Activated naive CD4-positive, alpha-beta T cell treated with anti-CD3 and anti-CD28 coated beads for 36 hours (primary cell): ENCODE measurements around the gene ZNF562. TPM values are rescaled to one million over a fixed set of nuclear protein-coding genes. Genes with fewer than 3 reads are reported as not detected.
"Not testable (repeated sequence)": the region's sequence is repeated elsewhere in the genome, so short reads cannot be mapped to it uniquely, and the experiment has no call there.

ENCODE experiments used
- CTCF ChIA-PET: fragments of 350-600 bp; sonication (Branson Sonifier 250); formaldehyde crosslinking; loops from one replicate; lab custom pipeline; 2021; ENCODE audit warnings: antibody characterized with exemption; lab: Charles Lee
- DNase-seq: peaks from one replicate; pipeline ENCODE4 v3.0.0-alpha.2; 2020
- H3K27ac Mint-ChIP-seq: one replicate; pipeline ENCODE4 v1.8.0; 2021; ENCODE audit warnings: mild to moderate bottlenecking, mixed read lengths
- H3K27me3 Mint-ChIP-seq: one replicate; pipeline ENCODE4 v1.8.0; 2021; ENCODE audit warnings: low read depth, mixed read lengths
- H3K36me3 Mint-ChIP-seq: one replicate; pipeline ENCODE4 v1.8.0; 2021; ENCODE audit warnings: low read depth, mixed read lengths
- H3K4me1 Mint-ChIP-seq: one replicate; pipeline ENCODE4 v1.8.0; 2021; ENCODE audit warnings: low read depth, mixed read lengths
- H3K4me3 Mint-ChIP-seq: one replicate; pipeline ENCODE4 v1.8.0; 2021; ENCODE audit warnings: mild to moderate bottlenecking, moderate library complexity, mixed read lengths
- H3K9me3 Mint-ChIP-seq: one replicate; pipeline ENCODE4 v1.8.0; 2021; ENCODE audit warnings: mixed read lengths
- intact Hi-C: fragments of 100-400 bp; cut with micrococcal nuclease; formaldehyde crosslinking; loops from one replicate; pipeline ENCODE4 v1.15.1; 2023
- total RNA-seq, 2 experiments: library from RNA; stranded (reverse); gene quantifications; one replicate each; pipeline ENCODE4 v1.2.3, GENCODE V29; 2021

ZNF562 gene
- total RNA-seq, 2 experiments from 2014 or later = 20.1 to 21.9 TPM

DNA sequence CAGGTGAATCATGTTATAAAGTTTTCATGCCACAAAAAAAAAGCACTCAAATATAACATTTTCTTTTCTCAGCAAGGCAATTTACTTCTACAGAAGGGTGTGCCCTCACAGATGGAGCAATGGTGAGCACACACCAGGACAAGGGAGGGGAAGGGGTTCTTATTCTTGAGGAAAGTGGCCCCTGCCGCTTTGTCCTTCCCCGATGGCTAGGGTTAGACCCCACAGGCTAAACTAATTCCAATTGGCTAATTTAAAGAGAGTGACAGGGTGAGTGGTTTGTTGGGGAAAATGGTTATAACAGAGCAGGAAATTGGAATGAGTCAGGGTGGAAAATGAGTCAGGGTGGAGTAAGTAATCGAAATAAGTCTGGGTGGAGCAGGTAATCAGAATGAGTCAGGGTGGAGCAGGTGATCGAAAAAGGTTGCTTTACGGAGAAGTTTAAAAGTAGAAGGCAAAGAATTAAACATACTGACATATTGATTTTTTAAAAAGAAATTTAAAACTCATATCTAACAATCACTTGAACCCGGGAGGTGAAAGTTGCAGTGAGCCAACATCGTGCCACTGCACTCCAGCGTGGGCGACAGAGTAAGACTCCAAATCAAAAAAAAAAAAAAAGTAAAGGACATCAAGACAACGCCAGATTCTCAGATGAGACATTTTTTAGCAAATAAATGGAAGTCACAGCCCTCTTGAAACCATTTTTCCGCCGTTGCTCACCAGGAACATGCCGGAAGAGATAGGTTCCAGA lies 813 bp downstream of the ZNF562 start:
- Mint-ChIP-seq H3K36me3 (peaks cover 52% of the 10 kb centered on the region), H3K4me3 (peak overlapping the region; percentile 90), H3K4me1 (peaks cover 27% of the 10 kb centered on the region), H3K9me3 (peaks cover 37% of the 10 kb centered on the region), H3K27ac (peak overlapping the region; percentile 98), H3K27me3 (no peaks in the 10 kb centered on the region)
- intact Hi-C loops = loop anchor here (1.0 to 10.0 kb wide), 6 partner anchors 53 to 532 kb away; partner anchors contain the start of genes ZNF121, ZNF266, ZNF317 and ZNF561
- CTCF ChIA-PET = no interaction called here
- DNase-seq = peak; percentile 58

- intact Hi-C loops = loop anchor here (5.0 to 10.0 kb wide), 3 partner anchors 91 to 531 kb away; partner anchors contain the start of genes ZNF121, ZNF266 and ZNF317
- Mint-ChIP-seq H3K27ac (peak overlapping the region; percentile 14), H3K27me3 (no peaks in the 10 kb centered on the region), H3K9me3 (peaks cover 49% of the 10 kb centered on the region), H3K36me3 (peaks cover 64% of the 10 kb centered on the region), H3K4me1 (peaks cover 34% of the 10 kb centered on the region), H3K4me3 (no peak overlapping the region)
- no peak for DNase-seq
- CTCF ChIA-PET = no interaction called here
These were observed 2.0 kb downstream of the ZNF562 start for GRCh38 chr19:9672893-9673292.

- Mint-ChIP-seq H3K4me3 (no peak overlapping the region), H3K27me3 (no peaks in the 10 kb centered on the region), H3K4me1 (peaks cover 40% of the 10 kb centered on the region), H3K36me3 (peaks cover 76% of the 10 kb centered on the region), H3K27ac (no peak overlapping the region), H3K9me3 (peaks cover 59% of the 10 kb centered on the region)
- intact Hi-C loops = loop anchor here (5.0 to 10.0 kb wide), 3 partner anchors 89 to 529 kb away; partner anchors contain the start of genes ZNF121, ZNF266 and ZNF317
- CTCF ChIA-PET = no interaction called here
- DNase-seq = no peak
These were observed 3.2 kb downstream of the ZNF562 start for GRCh38 chr19:9671655-9672054.

DNA sequence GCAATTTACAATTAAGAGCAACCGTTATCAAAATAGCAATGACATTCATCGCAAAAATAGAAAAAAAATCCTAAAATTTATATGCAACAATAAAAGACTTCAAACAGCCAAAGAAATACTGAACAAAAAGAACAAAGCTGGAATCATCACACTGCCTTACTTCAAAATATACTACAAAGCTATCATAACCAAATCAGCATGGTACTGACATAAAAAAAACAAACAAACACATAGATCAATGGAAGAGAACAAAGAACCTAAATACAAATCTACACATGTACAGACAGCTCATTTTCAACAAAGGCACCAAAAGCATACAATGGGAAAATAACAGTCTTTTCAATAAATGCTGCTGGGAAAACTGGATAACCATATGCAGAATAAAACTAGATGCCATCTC lies 6.4 kb downstream of the ZNF562 start:
- no peaks in the 10 kb centered on the region for H3K27me3 Mint-ChIP-seq
- H3K4me1 Mint-ChIP-seq = peaks cover 27% of the 10 kb centered on the region
- peaks cover 91% of the 10 kb centered on the region for H3K36me3 Mint-ChIP-seq
- H3K27ac Mint-ChIP-seq = no peak overlapping the region
- intact Hi-C loops = no loop called here
- CTCF ChIA-PET = no interaction called here
- H3K9me3 Mint-ChIP-seq = peaks cover 60% of the 10 kb centered on the region
- no peak for DNase-seq
- no peak overlapping the region for H3K4me3 Mint-ChIP-seq

- H3K4me1 Mint-ChIP-seq = peaks cover 25% of the 10 kb centered on the region
- CTCF ChIA-PET = interaction anchor here (0.7 kb wide), 1 partner anchor 35 kb away, joined by 4 read pairs; no protein-coding TSS in a partner anchor
- peaks cover 87% of the 10 kb centered on the region for H3K36me3 Mint-ChIP-seq
- DNase-seq = no peak
- H3K4me3 Mint-ChIP-seq = no peak overlapping the region
- H3K27ac Mint-ChIP-seq = no peak overlapping the region
- H3K9me3 Mint-ChIP-seq = peaks cover 59% of the 10 kb centered on the region
- no peaks in the 10 kb centered on the region for H3K27me3 Mint-ChIP-seq
- intact Hi-C loops = no loop called here
These were observed 7.0 kb downstream of the ZNF562 start for GRCh38 chr19:9667898-9668297.

GRCh38 chr19:9658769-9659168 lies 16.1 kb downstream of the ZNF562 start:
- no peak for DNase-seq
- Mint-ChIP-seq H3K4me3 (no peak overlapping the region), H3K36me3 (peaks cover 68% of the 10 kb centered on the region), H3K4me1 (peaks cover 1% of the 10 kb centered on the region), H3K27ac (no peak overlapping the region), H3K9me3 (peaks cover 9% of the 10 kb centered on the region), H3K27me3 (no peaks in the 10 kb centered on the region)
- intact Hi-C loops = no loop called here
- CTCF ChIA-PET = no interaction called here

- H3K4me3 Mint-ChIP-seq, DNase-seq, H3K4me1 Mint-ChIP-seq, intact Hi-C loops, CTCF ChIA-PET, H3K27me3 Mint-ChIP-seq, H3K27ac Mint-ChIP-seq: not testable (repeated sequence)
- Mint-ChIP-seq H3K9me3 (peaks cover 36% of the 10 kb centered on the region), H3K36me3 (peaks cover 92% of the 10 kb centered on the region)
These were observed 21.8 kb downstream of the ZNF562 start for GRCh38 chr19:9653066-9653555.

DNA sequence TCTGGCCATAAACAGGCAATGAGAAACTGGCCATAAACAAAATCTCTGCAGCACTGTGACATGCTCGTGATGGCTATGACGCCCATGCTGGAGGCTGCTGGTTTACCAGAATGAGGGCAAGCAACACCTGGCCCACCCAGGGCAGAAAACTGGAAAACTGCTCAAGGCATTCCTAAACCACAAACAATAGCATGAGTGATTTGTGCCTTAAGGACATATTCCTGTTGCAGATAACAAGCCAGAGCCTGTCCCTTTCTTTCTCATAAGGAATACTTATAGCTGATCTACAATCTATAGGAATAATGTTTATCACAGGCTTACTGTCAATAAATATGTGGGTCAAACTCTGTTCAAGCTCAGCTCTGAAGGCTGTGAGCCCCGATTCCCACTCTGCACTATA lies 23.4 kb downstream of the ZNF562 start:
- H3K27ac Mint-ChIP-seq, H3K4me3 Mint-ChIP-seq, H3K27me3 Mint-ChIP-seq, intact Hi-C loops, CTCF ChIA-PET, H3K4me1 Mint-ChIP-seq, DNase-seq: not testable (repeated sequence)
- H3K36me3 Mint-ChIP-seq = peaks cover 81% of the 10 kb centered on the region
- H3K9me3 Mint-ChIP-seq = peaks cover 34% of the 10 kb centered on the region

GRCh38 chr19:9650345-9650744 lies 24.6 kb downstream of the ZNF562 start:
- H3K9me3 Mint-ChIP-seq = peaks cover 33% of the 10 kb centered on the region
- no peak for DNase-seq
- no peak overlapping the region for H3K27ac Mint-ChIP-seq
- no peaks in the 10 kb centered on the region for H3K27me3 Mint-ChIP-seq
- CTCF ChIA-PET = no interaction called here
- H3K4me1 Mint-ChIP-seq = no peaks in the 10 kb centered on the region
- H3K4me3 Mint-ChIP-seq = no peak overlapping the region
- intact Hi-C loops = no loop called here
- peaks cover 75% of the 10 kb centered on the region for H3K36me3 Mint-ChIP-seq

- CTCF ChIA-PET = no interaction called here
These were observed 29.4 kb downstream of the ZNF562 start for GRCh38 chr19:9645472-9645871.

DNA sequence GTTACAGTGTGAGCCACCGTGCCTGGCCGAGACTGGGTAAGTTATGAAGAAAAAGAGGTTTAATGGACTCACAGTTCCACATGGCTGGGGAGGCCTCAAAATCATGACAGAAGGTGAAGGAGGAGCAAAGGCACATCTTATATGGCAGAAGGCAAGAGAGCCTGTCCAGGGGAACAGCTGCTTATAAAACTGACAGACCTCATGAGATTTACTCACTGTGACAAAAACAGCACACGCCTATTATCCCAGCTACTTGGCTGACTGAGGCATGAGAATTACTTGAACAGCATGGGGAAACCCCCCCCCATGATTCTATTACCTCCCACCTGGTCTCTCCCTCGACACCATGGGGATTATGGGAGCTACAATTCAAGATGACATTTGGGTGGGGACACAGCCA lies 30.4 kb downstream of the ZNF562 start:
- no peak for DNase-seq
- Mint-ChIP-seq H3K27ac (no peak overlapping the region), H3K4me1 (no peaks in the 10 kb centered on the region), H3K36me3 (peaks cover 54% of the 10 kb centered on the region), H3K4me3 (no peak overlapping the region), H3K27me3 (no peaks in the 10 kb centered on the region), H3K9me3 (peaks cover 19% of the 10 kb centered on the region)
- intact Hi-C loops = no loop called here
- CTCF ChIA-PET = no interaction called here

More at GRCh38 chr19:9645472-9645871, 29.4 kb downstream of the ZNF562 start:
- no peak for DNase-seq
- H3K4me3 Mint-ChIP-seq = no peak overlapping the region
- intact Hi-C loops = no loop called here
- H3K27me3 Mint-ChIP-seq = no peaks in the 10 kb centered on the region
- no peaks in the 10 kb centered on the region for H3K4me1 Mint-ChIP-seq
- H3K27ac Mint-ChIP-seq = no peak overlapping the region
- peaks cover 21% of the 10 kb centered on the region for H3K9me3 Mint-ChIP-seq
- H3K36me3 Mint-ChIP-seq = peaks cover 54% of the 10 kb centered on the region

DNA sequence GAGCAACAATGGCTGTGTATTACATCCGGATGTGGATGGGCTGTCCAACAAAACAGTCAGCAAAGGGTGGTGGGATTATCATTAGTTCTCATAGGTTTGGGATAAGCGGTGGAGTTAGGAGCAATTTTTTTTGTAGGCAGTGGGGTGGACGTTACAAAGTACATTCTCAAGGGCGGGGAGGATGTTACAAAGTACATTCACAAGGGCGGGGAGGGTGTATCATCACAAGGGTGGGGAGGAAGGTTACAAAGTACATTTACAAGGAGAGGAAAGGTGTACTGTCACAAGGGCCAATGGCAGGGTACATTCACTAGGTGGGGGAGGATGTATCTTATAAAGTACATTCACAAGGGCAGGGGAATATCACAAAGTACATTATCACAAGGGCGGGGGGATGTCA lies 33.1 kb downstream of the ZNF562 start:
- CTCF ChIA-PET = no interaction called here
- peaks cover 17% of the 10 kb centered on the region for H3K9me3 Mint-ChIP-seq
- H3K36me3 Mint-ChIP-seq = peaks cover 39% of the 10 kb centered on the region
- no peaks in the 10 kb centered on the region for H3K4me1 Mint-ChIP-seq
- H3K27me3 Mint-ChIP-seq = no peaks in the 10 kb centered on the region
- DNase-seq = peak; percentile 19
- no peak overlapping the region for H3K4me3 Mint-ChIP-seq
- no peak overlapping the region for H3K27ac Mint-ChIP-seq
- intact Hi-C loops = no loop called here

- CTCF ChIA-PET = interaction anchor here (0.7 kb wide), 1 partner anchor 153 kb away, joined by 3 read pairs; no protein-coding TSS in a partner anchor
- H3K36me3 Mint-ChIP-seq = peaks cover 34% of the 10 kb centered on the region
- no peaks in the 10 kb centered on the region for H3K27me3 Mint-ChIP-seq
- intact Hi-C loops = no loop called here
- peaks cover 17% of the 10 kb centered on the region for H3K9me3 Mint-ChIP-seq
- no peak for DNase-seq
- no peaks in the 10 kb centered on the region for H3K4me1 Mint-ChIP-seq
- H3K4me3 Mint-ChIP-seq = no peak overlapping the region
- no peak overlapping the region for H3K27ac Mint-ChIP-seq
These were observed 33.9 kb downstream of the ZNF562 start for GRCh38 chr19:9640956-9641355.
